ENCODE measurements around the gene CWC22. TPM values are rescaled to one million over a fixed set of nuclear protein-coding genes. Genes with fewer than 3 reads are reported as not detected.

Gene CWC22
- total and polyA plus RNA-seq, 2 of the 13 experiments (the other 11 are each of a cell fraction or from before 2014, with no cell fraction given): 5.7 to 29.2 TPM

DNA sequence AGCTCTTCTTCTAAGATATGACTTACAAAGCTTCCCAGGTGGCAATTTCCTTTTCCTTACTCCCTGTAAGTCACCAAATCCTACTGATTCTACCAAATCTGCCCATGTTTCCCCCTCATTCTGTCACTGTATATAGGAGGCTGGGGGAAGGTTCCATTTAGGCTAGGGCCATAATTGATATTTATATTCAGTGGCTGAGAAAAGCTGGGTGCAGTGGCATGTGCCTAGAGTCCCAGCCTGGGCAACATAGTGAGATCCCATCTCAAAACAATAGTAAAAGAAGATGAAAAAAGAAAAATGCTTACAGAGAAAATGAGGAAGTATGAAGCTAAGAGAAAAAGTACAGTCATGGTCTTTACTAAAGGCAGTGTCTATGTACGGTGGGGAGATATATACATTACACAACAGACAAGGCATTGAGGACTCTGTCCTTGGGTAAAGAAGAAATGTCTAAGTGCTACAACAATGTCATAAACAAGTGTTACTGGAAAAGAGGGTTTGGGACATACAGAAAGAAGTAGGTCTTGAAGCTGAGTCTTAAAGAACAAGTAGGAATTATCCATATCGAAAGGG is 4.8 kb downstream of the CWC22 start:
- CTCF ChIA-PET (ENCODE audit: low intra/inter-chr PET ratio, low total read pairs): no interaction called here
- intact Hi-C loops (cut with micrococcal nuclease; ENCODE audit: unreplicated experiment): loop anchor here (10.0 kb wide), 1 partner anchor 983 kb away; the partner anchor contains the start of gene UBE2E3
- no peak overlapping the region for H3K4me3 ChIP-seq (replicated peaks in 1 of 3; ENCODE audit: insufficient read depth in 1 of 3, low read depth in 2 of 3, low read length in 3 of 3)
- H3K4me1 ChIP-seq (ENCODE audit: insufficient read depth, low read length): peaks cover 28% of the 10 kb centered on the region
- H3K79me2 ChIP-seq (ENCODE audit: insufficient read depth, low read length): peaks cover 86% of the 10 kb centered on the region
- no peaks in the 10 kb centered on the region for H3K9me3 ChIP-seq (ENCODE audit: low read length)
- FAIRE-seq (no peak), DNase-seq (ENCODE audit: low spot score) (no peak), ATAC-seq (no peak)
- 97% methylated on average over 2 of the region's 2 CpGs for WGBS (ENCODE audit: low lambda C conversion rate)
- H3K9ac ChIP-seq (ENCODE audit: insufficient read depth, low read depth, low read length): no peak overlapping the region
- no TSS peak for BruUV-seq (replicated peaks)
- TF ChIP-seq KMT2B (CRISPR knock-in tag; IDR thresholded peaks at IDR 0.05) (no peak), ZNF121 (CRISPR knock-in tag; IDR thresholded peaks at IDR 0.05) (peak; percentile 84), ESRRA (CRISPR knock-in tag; IDR thresholded peaks at IDR 0.05; ENCODE audit: low read depth) (no peak), XBP1 (CRISPR knock-in tag; IDR thresholded peaks at IDR 0.05) (no peak)
- no peaks in the 10 kb centered on the region; a peak in 1 of 5 replicates for H3K27me3 ChIP-seq (ENCODE audit: control insufficient read depth in 1 of 2, insufficient read depth in 2 of 2, low read length in 2 of 2)
- no peaks in the 10 kb centered on the region for H4K20me1 ChIP-seq (ENCODE audit: insufficient read depth, low read length)
- no peaks in the 10 kb centered on the region; a peak in 2 of 5 replicates for H3K36me3 ChIP-seq (replicated peaks in 1 of 2; ENCODE audit: control insufficient read depth in 1 of 2, insufficient read depth in 2 of 2, low read length in 2 of 2)
- H3K4me2 ChIP-seq (ENCODE audit: low read depth, low read length): no peak overlapping the region
- in situ Hi-C loops (cut with HindIII; ENCODE audit: extremely low pct_ligation_motif_present, low pct_unique_long_range_greater_than_20kb): no loop called here
- POLR2A ChIA-PET: no interaction called here
- H2AFZ ChIP-seq (ENCODE audit: low read length): no peak overlapping the region
- no peak overlapping the region for H3K27ac ChIP-seq (ENCODE audit: extremely low read length, insufficient read depth, low read length)

DNA sequence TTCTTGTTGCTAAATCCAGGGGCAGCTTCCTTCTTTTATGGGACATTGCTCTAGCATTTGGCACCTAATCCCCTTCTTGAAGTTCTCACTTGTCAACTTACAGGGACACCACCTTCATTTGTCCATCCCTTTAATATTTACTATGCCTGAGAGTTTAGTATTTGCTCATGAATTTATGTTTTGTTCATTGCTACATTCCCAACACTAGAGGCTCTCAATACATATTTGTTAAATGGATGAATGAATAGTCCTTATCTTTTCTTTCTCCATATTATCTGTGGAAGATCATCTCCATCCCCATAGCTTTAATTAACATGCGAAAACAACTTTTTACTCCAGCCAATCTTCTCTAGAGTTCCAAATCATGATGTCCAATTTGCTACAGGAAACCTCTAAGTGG is 5.4 kb downstream of the CWC22 start:
- no peaks in the 10 kb centered on the region; a peak in 2 of 5 replicates for H3K36me3 ChIP-seq (replicated peaks in 1 of 2; ENCODE audit: control insufficient read depth in 1 of 2, insufficient read depth in 2 of 2, low read length in 2 of 2)
- ATAC-seq (no peak), DNase-seq (ENCODE audit: low spot score) (no peak), FAIRE-seq (no peak)
- H2AFZ ChIP-seq (ENCODE audit: low read length): no peak overlapping the region
- in situ Hi-C loops (cut with HindIII; ENCODE audit: extremely low pct_ligation_motif_present, low pct_unique_long_range_greater_than_20kb) (no loop called here), intact Hi-C loops (cut with micrococcal nuclease; ENCODE audit: unreplicated experiment) (loop anchor here (10.0 kb wide), 1 partner anchor 983 kb away; the partner anchor contains the start of gene UBE2E3)
- CTCF ChIA-PET (ENCODE audit: low intra/inter-chr PET ratio, low total read pairs): no interaction called here
- H3K4me1 ChIP-seq (ENCODE audit: insufficient read depth, low read length): peaks cover 28% of the 10 kb centered on the region
- H3K9me3 ChIP-seq (ENCODE audit: low read length): no peaks in the 10 kb centered on the region
- TF ChIP-seq, protein P1, sequence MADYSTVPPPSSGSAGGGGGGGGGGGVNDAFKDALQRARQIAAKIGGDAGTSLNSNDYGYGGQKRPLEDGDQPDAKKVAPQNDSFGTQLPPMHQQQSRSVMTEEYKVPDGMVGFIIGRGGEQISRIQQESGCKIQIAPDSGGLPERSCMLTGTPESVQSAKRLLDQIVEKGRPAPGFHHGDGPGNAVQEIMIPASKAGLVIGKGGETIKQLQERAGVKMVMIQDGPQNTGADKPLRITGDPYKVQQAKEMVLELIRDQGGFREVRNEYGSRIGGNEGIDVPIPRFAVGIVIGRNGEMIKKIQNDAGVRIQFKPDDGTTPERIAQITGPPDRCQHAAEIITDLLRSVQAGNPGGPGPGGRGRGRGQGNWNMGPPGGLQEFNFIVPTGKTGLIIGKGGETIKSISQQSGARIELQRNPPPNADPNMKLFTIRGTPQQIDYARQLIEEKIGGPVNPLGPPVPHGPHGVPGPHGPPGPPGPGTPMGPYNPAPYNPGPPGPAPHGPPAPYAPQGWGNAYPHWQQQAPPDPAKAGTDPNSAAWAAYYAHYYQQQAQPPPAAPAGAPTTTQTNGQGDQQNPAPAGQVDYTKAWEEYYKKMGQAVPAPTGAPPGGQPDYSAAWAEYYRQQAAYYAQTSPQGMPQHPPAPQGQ (CRISPR knock-in tag; IDR thresholded peaks at IDR 0.05; ENCODE audit: borderline replicate concordance): no peak
- peak; percentile 29 for TF ChIP-seq TEAD3 (CRISPR knock-in tag; optimal IDR thresholded peaks at IDR 0.05; ENCODE audit: borderline replicate concordance)
- no peak for TF ChIP-seq GABPB1 (CRISPR knock-in tag; IDR thresholded peaks at IDR 0.05)
- H3K27me3 ChIP-seq (ENCODE audit: control insufficient read depth in 1 of 2, insufficient read depth in 2 of 2, low read length in 2 of 2): no peaks in the 10 kb centered on the region; a peak in 1 of 5 replicates
- H3K79me2 ChIP-seq (ENCODE audit: insufficient read depth, low read length): peaks cover 90% of the 10 kb centered on the region
- no peak overlapping the region for H3K4me2 ChIP-seq (ENCODE audit: low read depth, low read length)
- H3K27ac ChIP-seq (ENCODE audit: extremely low read length, insufficient read depth, low read length): no peak overlapping the region
- H4K20me1 ChIP-seq (ENCODE audit: insufficient read depth, low read length): no peaks in the 10 kb centered on the region
- POLR2A ChIA-PET: no interaction called here
- no peak overlapping the region for H3K4me3 ChIP-seq (replicated peaks in 1 of 3; ENCODE audit: insufficient read depth in 1 of 3, low read depth in 2 of 3, low read length in 3 of 3)
- no TSS peak for BruUV-seq (replicated peaks)
- WGBS (ENCODE audit: low lambda C conversion rate): 98% methylated on average over 1 of the region's 1 CpG
- H3K9ac ChIP-seq (ENCODE audit: insufficient read depth, low read depth, low read length): no peak overlapping the region
